Measurements from ENCODE around the gene TKFC.
"Not testable (repeated sequence)": the region's sequence is repeated elsewhere in the genome, so short reads cannot be mapped to it uniquely, and the experiment has no call there.

TKFC gene

DNA sequence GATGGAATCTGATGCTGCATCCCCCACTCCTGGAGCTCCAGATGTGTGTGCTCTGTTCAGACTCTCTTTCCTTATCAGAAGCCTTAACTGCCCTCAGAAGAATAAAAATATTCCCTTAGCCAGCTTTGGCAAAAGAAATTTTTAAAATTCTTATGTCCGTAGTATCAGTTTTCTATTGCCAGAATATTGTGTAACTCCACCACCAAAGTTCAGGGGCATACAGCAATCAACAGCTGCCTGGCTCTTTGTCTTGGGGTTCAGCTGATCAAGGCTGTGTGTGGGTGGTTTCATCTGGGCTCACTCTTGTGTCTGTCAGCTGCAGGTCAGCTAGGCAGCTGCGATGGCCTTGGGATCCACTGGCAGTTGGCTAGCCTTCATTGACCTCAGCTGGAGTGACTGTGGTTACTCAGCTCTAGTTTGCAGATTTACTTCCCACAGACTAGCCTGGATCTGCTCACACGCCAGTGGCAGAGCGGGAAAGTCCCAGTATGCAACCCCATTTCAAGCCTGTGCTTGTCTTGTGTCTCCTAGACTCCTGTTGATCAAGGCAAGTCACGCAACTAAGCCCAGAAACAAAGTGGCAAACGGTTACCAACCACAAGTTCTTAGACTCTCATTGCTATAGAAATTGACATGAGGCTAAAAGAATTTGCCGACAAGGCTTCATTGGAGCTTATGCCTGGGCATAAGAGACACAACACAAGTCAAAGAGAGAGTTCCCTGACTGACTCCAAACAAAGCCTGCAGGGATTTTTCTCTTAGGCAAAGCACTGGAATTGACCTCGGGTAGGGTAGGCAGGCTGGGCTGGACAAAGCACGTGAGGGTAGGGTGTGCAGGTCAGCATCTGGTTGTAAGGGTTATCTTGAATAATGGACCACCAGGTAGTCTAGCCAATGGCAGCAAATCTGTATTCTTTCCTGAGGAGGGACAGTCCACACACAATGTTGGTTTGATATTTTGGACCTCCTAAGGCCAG lies 36.6 kb downstream of the TKFC start:
- DNase-seq, result no peak

DNA sequence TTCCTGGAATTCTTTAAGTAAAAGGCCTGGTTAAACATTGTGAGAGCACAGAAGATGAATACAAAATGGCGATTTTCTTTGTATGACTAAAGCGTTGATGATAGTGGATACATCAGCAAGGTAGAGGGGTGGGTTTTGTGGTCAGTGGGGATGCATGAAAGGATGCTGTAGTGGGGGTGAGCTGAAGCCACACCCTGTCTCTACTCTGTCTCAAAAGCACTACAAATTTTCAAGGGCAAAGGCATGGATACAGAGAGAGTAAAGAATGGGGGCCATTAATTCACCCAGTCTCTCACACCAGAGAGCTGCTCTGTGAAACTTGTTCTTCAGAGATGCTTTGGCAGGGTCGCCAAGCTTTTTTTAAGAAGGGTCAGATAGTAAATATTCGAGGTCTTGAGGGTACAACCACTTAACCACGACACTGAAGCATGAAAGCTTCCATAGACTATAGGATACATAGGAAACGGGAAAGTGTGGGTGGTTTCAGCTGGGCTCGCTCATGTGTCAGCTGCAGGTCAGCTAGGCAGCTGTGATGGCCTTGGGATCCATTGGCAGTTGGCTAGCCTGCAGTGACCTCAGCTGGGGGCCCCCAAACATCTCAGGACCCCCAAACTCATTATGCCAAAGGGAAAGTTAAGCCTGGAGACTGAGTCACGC lies 37.4 kb downstream of the TKFC start:
- no peak for DNase-seq

DNA sequence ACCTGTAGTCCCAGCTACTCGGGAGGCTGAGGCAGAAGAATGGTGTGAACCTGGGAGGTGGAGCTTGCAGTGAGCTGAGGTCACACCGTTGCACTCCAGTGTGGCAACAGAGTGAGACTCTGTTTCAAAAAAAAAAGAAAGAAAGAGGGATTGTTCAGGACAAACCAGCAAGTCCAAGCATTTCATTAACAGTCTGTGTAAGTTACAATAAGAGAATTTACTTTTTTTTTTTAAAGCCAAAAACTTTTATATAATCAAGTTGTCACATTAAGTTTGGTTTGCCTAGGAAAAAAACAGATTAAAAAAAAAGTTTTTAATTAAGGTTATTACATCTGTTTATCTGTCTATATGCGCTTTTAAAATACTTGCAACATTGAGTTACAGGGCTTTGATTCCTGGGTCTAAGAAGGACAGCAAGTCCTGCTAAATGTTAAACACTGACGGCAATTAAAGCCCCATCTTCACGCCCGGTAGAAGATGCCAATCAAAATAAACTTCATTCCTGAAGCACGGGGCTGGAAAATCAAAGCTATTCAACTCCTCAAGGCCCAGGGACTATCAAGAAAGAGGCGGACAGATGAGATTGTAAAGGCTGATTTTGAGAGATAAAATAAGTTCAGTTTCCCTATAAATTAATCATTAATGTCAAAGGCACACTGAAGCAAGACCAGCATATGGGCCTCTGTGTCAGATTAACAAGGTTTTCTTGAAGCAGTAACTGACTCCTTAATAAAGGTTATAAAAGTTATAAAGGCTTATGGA lies 39.8 kb downstream of the TKFC start:
- no peak for DNase-seq

DNA sequence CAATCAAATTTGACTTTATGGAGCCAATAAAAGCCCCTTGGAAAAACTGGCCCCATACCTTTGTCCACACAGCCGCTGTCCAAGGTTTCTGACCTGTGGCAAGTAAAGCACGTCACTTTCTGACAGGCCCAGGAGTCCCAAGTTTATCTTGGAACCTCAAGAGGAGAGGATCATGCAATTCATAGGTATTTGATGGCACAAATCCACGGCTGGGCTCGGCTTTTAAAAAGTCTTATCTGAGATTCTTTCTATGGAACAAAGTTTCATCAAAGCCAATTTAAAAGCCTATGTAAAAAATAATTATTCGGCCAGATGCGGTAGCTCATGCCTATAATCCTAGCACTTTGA lies 42.7 kb downstream of the TKFC start:
- no peak for DNase-seq

DNA sequence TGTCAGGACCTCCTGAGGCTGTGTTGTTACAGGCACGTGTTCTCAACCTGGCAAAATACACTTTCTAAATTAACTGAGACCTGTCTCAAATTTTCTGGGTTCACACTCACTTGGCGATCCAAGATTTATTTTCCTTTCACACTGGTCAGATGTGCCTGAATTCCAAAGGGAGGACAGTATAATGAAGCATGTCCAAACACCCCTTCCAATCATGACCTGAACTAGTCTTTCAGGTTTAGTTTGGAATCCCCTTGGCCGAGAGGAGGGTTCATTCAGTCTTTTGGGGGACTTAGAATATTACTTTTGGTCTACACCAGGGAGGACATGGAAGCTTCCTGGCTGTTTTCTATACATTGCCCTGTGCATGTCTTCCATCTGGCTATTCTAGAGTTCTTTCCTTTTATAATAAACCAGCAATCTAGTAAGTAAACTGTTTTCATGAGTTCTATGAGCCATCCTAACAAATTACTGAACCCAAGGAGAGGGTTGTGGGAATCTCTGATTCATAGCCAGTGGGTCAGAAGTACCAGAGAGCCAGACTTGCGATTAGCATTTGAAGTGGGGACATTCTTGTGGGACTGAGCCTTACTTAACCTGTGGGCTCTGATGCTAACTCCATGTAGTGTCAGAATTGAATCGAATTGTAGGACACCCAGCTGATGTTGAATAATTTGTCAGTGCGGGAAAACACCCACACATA lies 44.6 kb downstream of the TKFC start:
- no peak for DNase-seq

DNA sequence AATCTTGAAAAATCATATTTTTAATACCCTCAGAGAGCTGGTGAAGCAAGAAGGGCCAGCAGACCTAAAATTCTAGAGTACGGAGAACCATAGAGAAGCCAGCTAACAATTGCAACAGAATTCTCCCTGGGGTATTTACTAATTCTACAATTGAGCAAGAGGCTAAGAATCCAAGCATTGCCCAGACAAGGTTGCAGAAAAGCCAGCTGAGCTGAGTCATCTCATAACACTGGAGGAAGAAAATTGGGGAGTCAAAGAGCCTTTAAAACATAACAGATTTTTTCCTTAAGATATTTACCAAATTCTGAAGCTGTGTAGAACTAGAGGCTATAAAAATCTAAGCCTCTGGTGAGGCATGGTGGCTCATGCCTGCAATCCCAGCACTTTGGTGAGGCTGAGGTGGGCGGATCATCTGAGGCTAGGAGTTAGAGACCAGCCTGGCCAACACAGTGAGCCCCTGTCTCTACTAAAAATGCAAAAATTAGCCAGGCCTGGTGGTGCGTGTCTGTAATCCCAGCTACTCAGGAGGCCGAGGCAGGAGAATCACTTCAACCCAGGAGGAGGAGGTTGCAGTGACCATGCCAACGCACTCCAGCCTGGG lies 45.8 kb downstream of the TKFC start:
- DNase-seq, result no peak

DNA sequence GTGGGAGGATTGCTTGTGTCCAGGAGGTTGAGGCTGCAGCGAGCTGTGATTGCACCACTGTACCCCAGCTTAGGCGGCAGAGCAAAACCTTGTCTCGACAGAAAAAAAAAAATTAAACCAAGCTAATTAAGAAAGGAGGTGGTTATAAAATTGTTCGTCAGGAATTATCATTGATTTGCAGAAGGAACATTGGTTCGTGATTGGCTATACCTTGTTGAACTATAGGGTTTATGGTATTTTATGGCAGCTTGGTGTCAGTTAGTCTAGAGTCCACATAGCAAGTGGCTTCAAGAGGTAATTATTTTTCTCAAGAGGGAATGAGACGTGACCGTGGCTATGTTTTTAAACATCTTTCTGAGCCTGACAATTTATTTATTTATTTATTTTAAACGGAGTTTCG lies 47.9 kb downstream of the TKFC start:
- no peak for DNase-seq

DNA sequence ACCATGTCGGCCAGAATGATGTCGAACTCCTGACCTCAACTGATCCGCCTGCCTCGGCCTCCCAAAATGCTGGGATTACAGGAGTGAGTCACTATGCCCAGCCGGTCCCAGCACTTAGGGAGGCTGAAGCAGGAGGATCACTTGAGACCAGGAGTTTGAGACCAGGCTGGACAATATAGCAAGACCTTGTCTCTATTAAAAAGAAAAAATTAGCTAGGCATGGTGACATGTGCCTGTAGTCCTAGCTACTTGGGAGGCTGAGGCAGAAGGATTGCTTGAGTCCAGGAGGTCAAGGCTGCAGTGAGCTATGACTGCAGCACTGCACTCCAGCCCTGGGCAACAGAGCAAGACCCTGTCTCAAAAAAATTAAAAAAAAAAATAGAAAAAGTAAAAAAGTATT lies 50.8 kb downstream of the TKFC start:
- DNase-seq, result not testable (repeated sequence)

DNA sequence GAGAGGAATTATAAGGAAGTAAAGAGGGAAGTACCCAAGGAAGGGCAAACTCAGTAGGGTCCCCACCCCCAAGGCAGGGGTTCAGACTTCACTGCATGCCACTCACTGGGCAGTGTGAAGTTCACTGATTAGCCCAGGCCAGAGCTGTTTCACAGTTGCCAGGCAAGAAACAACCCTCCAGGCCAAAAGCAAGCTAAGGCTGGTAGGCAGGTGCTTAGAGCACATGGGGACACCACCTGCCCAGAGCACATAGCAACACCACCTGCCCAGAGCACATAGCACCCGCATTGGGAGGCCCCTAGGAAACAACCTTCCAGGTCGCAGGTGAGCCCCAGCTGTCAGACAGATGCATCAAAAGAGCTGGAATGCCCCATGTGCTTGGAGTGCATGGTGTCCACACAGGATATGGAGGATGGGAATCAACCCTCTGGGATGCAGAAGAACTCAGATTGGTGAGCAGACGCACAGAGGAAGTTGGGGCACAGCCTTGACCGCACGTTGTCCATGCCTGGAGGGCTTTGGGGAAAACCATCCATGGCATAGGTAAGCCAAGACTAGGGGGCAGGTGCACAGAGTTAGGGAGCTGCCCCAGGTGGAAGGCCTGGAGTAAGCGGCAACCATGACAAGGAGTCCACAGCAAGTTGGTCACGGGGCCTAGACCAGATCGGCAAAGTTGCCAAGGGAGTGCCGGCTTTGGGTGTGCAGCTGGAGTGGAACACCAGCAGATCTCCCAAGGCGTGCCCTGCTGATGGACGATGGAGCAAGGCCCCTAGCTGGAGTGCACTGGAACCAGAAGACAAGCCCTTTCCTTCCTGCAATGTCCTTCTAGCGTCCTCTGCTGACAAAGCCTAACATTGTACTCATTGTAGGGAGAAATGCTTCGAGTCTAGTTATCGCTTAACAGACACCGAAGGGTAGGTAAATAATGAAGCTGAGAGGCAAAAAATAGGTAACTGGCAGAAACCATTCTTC lies 51.5 kb downstream of the TKFC start:
- DNase-seq, result no peak

DNA sequence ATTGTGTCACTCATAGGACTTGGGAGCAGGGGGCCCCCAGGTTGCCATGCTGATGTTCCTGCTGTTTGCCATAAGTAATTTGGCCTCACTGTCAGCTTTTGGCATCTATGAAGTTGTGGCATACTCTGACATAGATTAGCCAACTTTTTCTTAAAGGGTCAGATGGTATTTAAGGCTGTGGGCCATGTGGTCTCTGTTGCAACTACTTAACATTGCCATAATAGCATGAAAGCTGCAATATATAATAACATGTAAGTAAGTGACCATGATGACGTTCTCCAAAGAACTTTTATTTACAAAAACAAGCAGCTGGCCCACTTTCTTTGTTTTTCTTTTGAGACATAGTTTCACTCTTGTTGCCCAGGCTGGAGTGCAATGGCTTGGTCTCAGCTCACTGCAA lies 57.1 kb downstream of the TKFC start:
- no peak for DNase-seq

DNA sequence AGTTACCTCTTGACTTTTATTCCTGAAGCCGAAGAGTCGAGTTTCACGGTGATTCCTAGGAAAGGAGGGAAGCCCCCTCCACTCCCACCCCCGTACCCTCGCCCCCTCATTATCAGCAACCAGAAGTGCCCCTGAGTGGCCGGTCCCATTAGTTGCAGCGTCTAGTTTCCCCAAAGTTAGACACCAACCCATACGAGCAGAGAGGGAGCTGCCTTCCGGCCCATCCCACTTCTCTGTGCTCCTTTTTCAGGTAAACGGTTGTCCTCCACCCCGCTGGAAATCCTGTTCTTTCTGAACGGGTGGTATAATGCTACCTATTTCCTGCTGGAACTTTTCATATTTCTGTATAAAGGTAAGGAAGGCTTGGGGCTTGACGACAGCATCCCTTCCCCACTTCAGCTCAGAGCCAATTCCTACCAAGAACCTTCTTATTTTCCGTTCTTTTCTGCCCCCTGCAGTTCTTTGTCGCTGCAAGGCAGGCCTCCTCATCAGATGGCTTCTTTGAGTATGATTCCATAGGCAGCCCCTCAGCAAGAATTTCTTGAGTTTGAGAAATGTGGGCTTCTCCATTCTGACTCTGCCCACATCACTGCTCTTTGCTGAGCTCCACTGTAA lies 60.1 kb downstream of the TKFC start:
- DNase-seq, result peak; percentile 39
